HL-60 (cell line): ENCODE data around the gene TMEM116.

Experiments
- CTCF ChIP-seq: IDR thresholded peaks from one replicate; pipeline ENCODE4 v1.5.1; 2011; ENCODE audit warnings: low read length, control low read depth, inconsistent platforms; ENCODE audit not compliant: insufficient read depth
- GABPA ChIP-seq: IDR thresholded peaks from 2 replicates; pipeline ENCODE4 v1.6.1; 2012; ENCODE audit warnings: low read depth
- POLR2AphosphoS5 ChIP-seq: IDR thresholded peaks from 2 replicates; pipeline ENCODE4 v1.6.1; 2012; ENCODE audit warnings: low read depth
- REST ChIP-seq: IDR thresholded peaks from 2 replicates; pipeline ENCODE4 v1.6.1; 2012; ENCODE audit warnings: low read depth; ENCODE audit not compliant: insufficient replicate concordance

- no peak for TF ChIP-seq CTCF
- no peak for TF ChIP-seq POLR2AphosphoS5
- no peak for TF ChIP-seq GABPA
- no peak for TF ChIP-seq REST
These were observed 7.3 kb downstream of the TMEM116 start for GRCh38 chr12:112005419-112006395.
